ENCODE data around the gene TGM2.
"Not testable (repeated sequence)": the region's sequence is repeated elsewhere in the genome, so short reads cannot be mapped to it uniquely, and the experiment has no call there.

TGM2 gene

DNA sequence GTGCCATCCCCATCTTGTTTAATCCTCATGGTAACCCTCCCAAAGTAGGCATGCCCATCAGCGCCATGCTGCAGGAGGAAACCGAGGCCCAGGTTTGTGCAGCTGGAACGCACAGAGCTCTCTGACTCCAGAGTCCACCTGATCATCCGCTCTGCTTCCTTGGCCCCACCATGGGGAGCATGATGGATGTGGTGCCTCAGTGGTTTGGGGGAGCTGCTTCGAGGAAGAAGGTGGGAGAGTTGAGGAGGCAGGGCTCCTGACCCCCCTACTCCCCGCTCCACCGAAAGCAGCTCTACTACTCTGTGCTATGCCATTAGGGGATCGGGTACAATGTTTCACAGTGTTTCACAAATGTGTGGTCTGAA is 52.2 kb downstream of the TGM2 start:
- DNase-seq (ENCODE audit: insufficient read length, low spot score) (no peak), FAIRE-seq (no peak)
- TF ChIP-seq POLR2A (IDR thresholded peaks at IDR 0.05; ENCODE audit: low read depth, low read length) = no peak

GRCh38 chr20:38112261-38112929 is 52.7 kb downstream of the TGM2 start:
- no peak for TF ChIP-seq POLR2A (IDR thresholded peaks at IDR 0.05; ENCODE audit: low read depth, low read length)
- DNase-seq (ENCODE audit: insufficient read length, low spot score) (no peak), FAIRE-seq (no peak)

- FAIRE-seq = no peak
- no peak for TF ChIP-seq POLR2A (IDR thresholded peaks at IDR 0.05; ENCODE audit: low read depth, low read length)
- no peak for DNase-seq (ENCODE audit: insufficient read length, low spot score)
These were observed 53.5 kb downstream of the TGM2 start for GRCh38 chr20:38111366-38112232.

DNA sequence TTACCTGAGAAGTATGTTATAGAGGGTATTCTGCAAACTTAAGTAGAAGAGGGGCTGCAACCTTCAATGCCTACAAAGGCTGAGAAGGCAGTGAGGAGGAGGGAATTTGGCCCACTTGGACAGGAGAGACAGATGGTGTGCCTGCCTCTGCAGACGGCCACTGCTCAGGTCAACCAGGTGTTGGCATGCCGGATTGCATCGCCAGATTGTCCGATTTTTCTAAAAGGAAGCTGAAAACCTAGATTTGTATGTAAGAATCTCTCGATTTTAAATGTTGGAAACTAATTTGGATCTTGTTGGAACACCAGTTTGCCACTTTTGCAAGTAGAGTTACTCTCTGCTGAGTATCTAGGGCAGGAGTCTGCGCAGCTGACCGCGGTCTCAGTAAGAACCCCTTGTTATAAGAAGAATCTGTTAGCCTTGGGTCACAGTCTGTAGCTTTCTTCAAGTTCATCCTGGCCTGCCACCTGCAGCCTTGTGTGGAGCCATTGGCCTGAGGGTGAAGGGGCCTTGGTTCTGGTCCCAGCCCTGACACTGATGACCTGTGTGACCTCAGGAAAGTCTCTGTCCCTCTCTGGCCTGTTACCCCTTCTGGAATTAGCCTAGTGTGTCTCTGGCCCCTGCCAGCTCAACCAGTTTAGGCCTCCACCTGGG is 54.4 kb downstream of the TGM2 start:
- DNase-seq (ENCODE audit: insufficient read length, low spot score) (no peak), FAIRE-seq (no peak)
- TF ChIP-seq POLR2A (IDR thresholded peaks at IDR 0.05; ENCODE audit: low read depth, low read length) = no peak

- peak; percentile 62 for DNase-seq (ENCODE audit: insufficient read length, low spot score)
- no peak for FAIRE-seq
- no peak for TF ChIP-seq POLR2A (IDR thresholded peaks at IDR 0.05; ENCODE audit: low read depth, low read length)
These were observed 55.2 kb downstream of the TGM2 start for GRCh38 chr20:38109591-38110524.

DNA sequence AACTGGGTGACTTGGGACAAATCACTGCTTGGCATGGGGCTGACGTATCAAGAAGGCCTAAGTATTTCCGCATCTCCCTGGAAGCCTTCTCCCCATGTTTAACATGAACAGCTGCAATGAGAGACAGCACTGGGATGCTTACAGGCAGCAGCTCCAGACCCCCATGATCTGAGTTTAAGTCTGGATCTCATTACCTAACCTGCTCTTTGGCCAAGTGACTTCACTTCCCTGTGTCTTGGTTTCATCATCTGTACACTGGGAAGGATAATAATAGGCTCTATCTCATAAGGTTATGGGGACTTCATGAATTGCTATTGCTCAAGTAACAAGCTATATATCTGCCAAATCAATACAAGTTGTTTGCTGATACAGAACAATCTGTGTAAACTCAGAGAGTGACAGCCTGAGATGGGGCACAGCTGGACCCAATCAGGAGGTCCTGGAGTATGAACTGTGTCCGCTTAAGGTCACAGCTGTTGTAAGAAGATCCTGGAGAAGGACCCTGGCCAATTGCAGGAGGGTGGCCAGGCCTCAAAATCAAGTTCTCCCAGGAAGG is 56.0 kb downstream of the TGM2 start:
- FAIRE-seq (no peak), DNase-seq (ENCODE audit: insufficient read length, low spot score) (no peak)
- no peak for TF ChIP-seq POLR2A (IDR thresholded peaks at IDR 0.05; ENCODE audit: low read depth, low read length)

GRCh38 chr20:38108438-38108985 is 56.6 kb downstream of the TGM2 start:
- no peak for DNase-seq (ENCODE audit: insufficient read length, low spot score)
- no peak for FAIRE-seq
- no peak for TF ChIP-seq POLR2A (IDR thresholded peaks at IDR 0.05; ENCODE audit: low read depth, low read length)

- DNase-seq (ENCODE audit: insufficient read length, low spot score); FAIRE-seq: not testable (repeated sequence)
These were observed 57.2 kb downstream of the TGM2 start for GRCh38 chr20:38107916-38108315.

DNA sequence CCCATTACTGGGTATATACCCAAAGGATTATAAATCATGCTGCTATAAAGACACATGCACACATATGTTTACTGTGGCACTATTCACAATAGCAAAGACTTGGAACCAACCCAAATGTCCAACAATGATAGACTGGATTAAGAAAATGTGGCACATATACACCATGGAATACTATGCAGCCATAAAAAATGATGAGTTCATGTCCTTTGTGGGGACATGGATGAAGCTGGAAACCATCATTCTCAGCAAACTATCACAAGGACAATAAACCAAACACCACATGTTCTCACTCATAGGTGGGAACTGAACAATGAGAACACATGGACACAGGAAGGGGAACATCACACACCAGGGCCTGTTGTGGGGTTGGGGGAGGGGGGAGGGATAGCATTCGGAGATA is 57.7 kb downstream of the TGM2 start:
- FAIRE-seq; DNase-seq (ENCODE audit: insufficient read length, low spot score): not testable (repeated sequence)

DNA sequence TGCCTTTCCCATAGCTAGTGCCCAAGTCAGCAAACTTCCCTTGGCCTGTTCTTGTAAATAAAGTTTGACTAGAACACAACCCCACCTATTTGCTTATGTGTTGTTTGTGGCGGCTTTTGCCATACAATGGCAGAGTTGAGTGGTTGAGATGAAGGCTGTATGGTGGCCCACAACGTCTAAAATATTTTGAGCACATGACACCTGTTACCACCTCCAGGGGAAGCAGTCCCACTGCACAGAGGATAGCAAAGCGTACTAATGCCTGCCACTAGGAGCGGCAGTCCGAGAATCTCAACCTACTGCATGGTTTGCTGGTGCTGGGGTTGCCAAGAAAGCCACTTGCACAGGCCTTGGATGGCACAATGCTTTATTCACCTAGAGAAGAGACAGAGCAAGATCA is 58.6 kb downstream of the TGM2 start:
- TF ChIP-seq POLR2A (IDR thresholded peaks at IDR 0.05; ENCODE audit: low read depth, low read length) = no peak
- FAIRE-seq (no peak), DNase-seq (ENCODE audit: insufficient read length, low spot score) (no peak)

- no peak for TF ChIP-seq POLR2A (IDR thresholded peaks at IDR 0.05; ENCODE audit: low read depth, low read length)
- DNase-seq (ENCODE audit: insufficient read length, low spot score) (no peak), FAIRE-seq (no peak)
These were observed 60.8 kb downstream of the TGM2 start for GRCh38 chr20:38104285-38104684.

- FAIRE-seq; DNase-seq (ENCODE audit: insufficient read length, low spot score): not testable (repeated sequence)
These were observed 62.9 kb downstream of the TGM2 start for GRCh38 chr20:38102206-38102605.

DNA sequence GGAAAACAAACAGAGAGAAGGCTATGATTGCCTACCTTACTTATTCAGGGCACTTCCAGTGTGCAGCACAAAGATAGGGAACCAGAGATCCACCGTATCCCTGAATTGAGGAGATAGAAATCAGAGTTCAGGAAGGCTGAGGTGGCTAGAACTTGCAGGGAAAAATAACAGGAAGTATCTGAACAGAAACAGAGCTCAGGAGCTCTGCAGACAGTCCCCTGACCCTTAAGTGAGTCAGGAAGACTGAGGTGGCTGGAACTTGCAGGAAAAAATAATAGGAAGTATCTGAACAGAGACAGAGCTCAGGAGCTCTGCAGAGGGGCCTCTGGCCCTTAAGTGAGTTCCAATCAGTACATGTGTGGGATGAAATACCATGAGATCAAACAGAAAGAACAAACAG is 66.1 kb downstream of the TGM2 start:
- DNase-seq (ENCODE audit: insufficient read length, low spot score) (no peak), FAIRE-seq (no peak)
- no peak for TF ChIP-seq POLR2A (IDR thresholded peaks at IDR 0.05; ENCODE audit: low read depth, low read length)

Measured in H54 (cell line).